Measurements from ENCODE around the gene ST8SIA6. TPM values are rescaled to one million over a fixed set of nuclear protein-coding genes. Genes with fewer than 3 reads are reported as not detected.
A peak's percentile ranks its signal among the peaks of the same experiment; 100 is the strongest.

The ST8SIA6 gene
- total and polyA plus RNA-seq, 9 of the 15 experiments (the other 6 are each of a cell fraction or from before 2014, with no cell fraction given) = 0.69 to 6.7 (median 5.0) TPM

- H3K9me3 ChIP-seq (replicated peaks; ENCODE audit: control insufficient read depth, insufficient read depth, low read depth, low read length) = no peaks in the 10 kb centered on the region
- H3K4me2 ChIP-seq (ENCODE audit: insufficient read depth, low read length) = no peak overlapping the region; the same call in 1 of the 2 replicates
- H3K4me3 ChIP-seq = no peak overlapping the region
- H3K27ac ChIP-seq (ENCODE audit: extremely low read depth, low read depth, low read length) = no peak overlapping the region
- ChIA-PET POLR2A (interaction anchor here (0.6 to 1.2 kb wide), 4 partner anchors 21 to 85 kb away, joined by 3 to 5 read pairs (median 4); no protein-coding TSS in a partner anchor), CTCF (ENCODE audit: low intra/inter-chr PET ratio) (no interaction called here)
- peak; percentile 16; the same call in 2 of the 3 replicates for ATAC-seq
- peak overlapping the region; percentile 75 for H2AFZ ChIP-seq (ENCODE audit: low read depth, low read length)
- H3K9me1 ChIP-seq (ENCODE audit: control insufficient read depth, insufficient read depth, low read length) = no peaks in the 10 kb centered on the region
- no peaks in the 10 kb centered on the region for H4K20me1 ChIP-seq (replicated peaks; ENCODE audit: control insufficient read depth, insufficient read depth, low read length)
- intact Hi-C loops (cut with micrococcal nuclease) = no loop called here
- H3K4me1 ChIP-seq (replicated peaks in 1 of 2; ENCODE audit: control insufficient read depth in 2 of 2, insufficient read depth in 2 of 2, low read length in 2 of 2) = peaks cover 10 to 40% of the 10 kb centered on the region in 2 experiments
- FAIRE-seq = no peak
- WGBS (ENCODE audit: insufficient coverage, low coverage, missing lambda C conversion rate) = 21% methylated on average over 2 of the region's 2 CpGs
- H3K27me3 ChIP-seq (ENCODE audit: control insufficient read depth in 2 of 2, insufficient read depth in 2 of 2, low read length in 2 of 2) = no peaks in the 10 kb centered on the region
- no TSS peak for BruUV-seq (replicated peaks)
- in situ Hi-C loops (cut with MboI) = no loop called here
- H3K9ac ChIP-seq (ENCODE audit: insufficient read depth in 1 of 2, low read depth in 2 of 2, low read length in 2 of 2) = no peak overlapping the region
- peak in 1 of 4 experiments; percentile 30 for DNase-seq (ENCODE audit: extremely low read depth in 1 of 4, low spot score in 3 of 4)
- H3K79me2 ChIP-seq (ENCODE audit: control insufficient read depth, insufficient read depth, low read length) = peaks cover 15% of the 10 kb centered on the region; the same call in 2 of the 3 replicates
- H3K36me3 ChIP-seq (ENCODE audit: control insufficient read depth, insufficient read depth, low read length) = peaks cover 11% of the 10 kb centered on the region; the same call in 1 of the 3 replicates
- TF ChIP-seq SMARCA4 (IDR thresholded peaks at IDR 0.05) (0 out of 2 replicates have a peak, but pooled peaks have one; percentile 10), ZNF239 (CRISPR knock-in tag; IDR thresholded peaks at IDR 0.05) (no peak), SUPT5H (IDR thresholded peaks at IDR 0.05) (no peak), NCOA6 (IDR thresholded peaks at IDR 0.05) (no peak), KLF6 (CRISPR knock-in tag; IDR thresholded peaks at IDR 0.05; ENCODE audit: borderline replicate concordance) (no peak), TAF15 (IDR thresholded peaks at IDR 0.05; ENCODE audit: low read depth, low read length) (no peak), YY1 (IDR thresholded peaks at IDR 0.05; ENCODE audit: borderline replicate concordance in 1 of 3, control insufficient read depth in 1 of 3, extremely low read depth in 1 of 3, insufficient read depth in 3 of 3, insufficient read length in 1 of 3, insufficient replicate concordance in 2 of 3, low read depth in 1 of 3, low read length in 2 of 3) (no peak), FOXK1 (CRISPR knock-in tag; IDR thresholded peaks at IDR 0.05; ENCODE audit: borderline replicate concordance) (no peak), FUS (optimal IDR thresholded peaks at IDR 0.05; ENCODE audit: low read depth, low read length) (no peak), WHSC1 (IDR thresholded peaks at IDR 0.05; ENCODE audit: low read length) (no peak), ZNF764 (CRISPR knock-in tag; IDR thresholded peaks at IDR 0.05; ENCODE audit: low read depth) (no peak), IRF9 (tag; IDR thresholded peaks at IDR 0.05) (no peak)
- TF ChIP-seq, protein P1, sequence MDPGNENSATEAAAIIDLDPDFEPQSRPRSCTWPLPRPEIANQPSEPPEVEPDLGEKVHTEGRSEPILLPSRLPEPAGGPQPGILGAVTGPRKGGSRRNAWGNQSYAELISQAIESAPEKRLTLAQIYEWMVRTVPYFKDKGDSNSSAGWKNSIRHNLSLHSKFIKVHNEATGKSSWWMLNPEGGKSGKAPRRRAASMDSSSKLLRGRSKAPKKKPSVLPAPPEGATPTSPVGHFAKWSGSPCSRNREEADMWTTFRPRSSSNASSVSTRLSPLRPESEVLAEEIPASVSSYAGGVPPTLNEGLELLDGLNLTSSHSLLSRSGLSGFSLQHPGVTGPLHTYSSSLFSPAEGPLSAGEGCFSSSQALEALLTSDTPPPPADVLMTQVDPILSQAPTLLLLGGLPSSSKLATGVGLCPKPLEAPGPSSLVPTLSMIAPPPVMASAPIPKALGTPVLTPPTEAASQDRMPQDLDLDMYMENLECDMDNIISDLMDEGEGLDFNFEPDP (CRISPR knock-in tag; IDR thresholded peaks at IDR 0.05) = no peak
Observed at GRCh38 chr10:17502814-17503213, 48.4 kb upstream of the ST8SIA6 start.

Measured in K562 (cell line).